Raji (cell line): ENCODE measurements around the gene PIMREG.

Source experiments
- POLR2A ChIP-seq: IDR thresholded peaks from 2 replicates; pipeline ENCODE4 v1.6.1; 2011; ENCODE audit warnings: low read depth, low read length, control low read depth; ENCODE audit not compliant: insufficient read depth

PIMREG gene

GRCh38 chr17:6476810-6477179 lies 32.5 kb downstream of the PIMREG start:
- no peak for TF ChIP-seq POLR2A

GRCh38 chr17:6477831-6478383 lies 33.7 kb downstream of the PIMREG start:
- TF ChIP-seq POLR2A = no peak

DNA sequence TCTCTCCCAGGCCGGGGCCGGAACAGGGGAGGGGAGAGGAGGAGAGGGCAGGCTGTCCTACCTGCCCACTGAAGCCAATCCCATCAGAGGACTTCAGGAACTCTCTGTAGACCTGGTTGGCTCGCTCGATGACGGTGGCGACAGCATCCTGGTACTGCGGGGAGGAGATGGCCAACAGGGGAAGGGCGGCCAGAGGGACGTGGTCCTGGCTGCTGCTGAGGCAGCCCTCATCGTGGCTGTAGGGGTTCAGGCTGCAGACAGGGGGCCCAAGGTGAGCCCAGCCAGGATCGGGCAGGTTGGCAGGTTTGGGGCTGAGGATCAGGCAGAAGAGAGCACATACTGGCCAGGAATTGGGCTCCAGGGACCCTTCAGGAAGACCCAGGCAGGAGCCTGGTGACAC lies 34.2 kb downstream of the PIMREG start:
- no peak for TF ChIP-seq POLR2A

DNA sequence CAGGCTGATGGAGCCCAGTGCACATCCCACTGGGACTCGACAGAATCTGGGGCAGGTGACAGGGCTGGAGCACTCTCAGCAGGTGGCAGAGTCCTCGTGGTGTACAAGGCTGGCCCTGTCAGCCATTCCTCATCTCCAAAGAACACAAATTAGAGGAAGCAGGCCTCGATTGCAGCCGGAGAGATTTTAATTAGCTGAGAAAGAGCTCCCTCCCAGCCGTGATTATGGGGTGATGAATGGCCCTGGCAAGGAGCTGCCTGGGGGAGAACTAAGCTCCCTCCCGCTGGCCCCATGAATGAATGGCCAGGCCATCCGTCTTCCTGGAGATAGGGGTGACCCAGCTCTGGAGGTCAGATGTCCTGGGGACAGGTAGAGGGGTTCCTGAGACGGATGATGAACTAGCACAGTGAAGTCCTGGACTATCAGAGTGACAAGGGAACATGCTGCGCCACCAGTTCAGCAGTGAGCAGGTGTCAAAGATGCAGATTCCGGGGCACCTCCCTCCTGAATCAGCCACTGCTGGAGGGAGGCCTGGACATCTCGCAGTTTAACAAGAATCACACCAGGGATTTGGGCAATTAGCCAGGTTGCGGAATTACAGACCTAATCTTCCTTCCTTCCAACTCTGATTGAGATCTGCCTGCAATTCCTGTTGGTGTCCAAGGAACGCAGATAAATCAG lies 35.5 kb downstream of the PIMREG start:
- no peak for TF ChIP-seq POLR2A

DNA sequence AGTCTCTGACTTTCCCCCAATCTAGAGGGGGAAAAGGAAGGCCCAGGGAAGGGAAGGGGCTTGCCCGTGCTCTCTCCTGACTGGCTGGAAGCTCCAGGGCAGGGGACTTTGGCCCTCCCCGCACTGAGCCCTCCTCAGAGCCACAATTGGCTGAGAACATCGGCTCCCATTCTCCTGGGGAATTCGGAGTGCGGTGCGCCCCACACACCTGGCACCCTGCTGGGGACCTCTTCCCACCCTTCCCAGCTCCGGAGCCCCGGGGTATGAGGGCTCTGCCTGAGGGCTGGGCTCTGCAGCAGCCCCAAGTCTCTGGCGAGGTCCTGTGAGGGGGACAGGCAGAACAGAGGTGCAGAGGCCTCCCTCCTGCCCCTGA lies 36.0 kb downstream of the PIMREG start:
- no peak for TF ChIP-seq POLR2A

DNA sequence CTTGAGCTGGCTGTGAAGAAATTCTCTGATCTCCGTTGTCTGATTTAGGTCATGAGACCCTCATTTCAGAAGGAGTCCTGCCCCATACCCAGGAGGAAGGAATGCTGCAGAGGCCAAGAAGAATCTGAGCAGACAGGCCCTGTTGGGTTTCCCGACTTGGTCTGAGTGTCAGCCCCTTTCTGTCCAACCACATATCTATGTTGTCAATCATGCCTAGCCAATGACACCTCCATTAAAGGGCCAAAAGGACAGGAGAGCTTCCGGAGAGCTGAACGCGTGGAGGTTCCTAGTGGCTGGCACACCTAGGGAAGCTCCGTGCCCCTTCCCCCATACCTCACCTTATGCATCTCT lies 37.8 kb downstream of the PIMREG start:
- no peak for TF ChIP-seq POLR2A

DNA sequence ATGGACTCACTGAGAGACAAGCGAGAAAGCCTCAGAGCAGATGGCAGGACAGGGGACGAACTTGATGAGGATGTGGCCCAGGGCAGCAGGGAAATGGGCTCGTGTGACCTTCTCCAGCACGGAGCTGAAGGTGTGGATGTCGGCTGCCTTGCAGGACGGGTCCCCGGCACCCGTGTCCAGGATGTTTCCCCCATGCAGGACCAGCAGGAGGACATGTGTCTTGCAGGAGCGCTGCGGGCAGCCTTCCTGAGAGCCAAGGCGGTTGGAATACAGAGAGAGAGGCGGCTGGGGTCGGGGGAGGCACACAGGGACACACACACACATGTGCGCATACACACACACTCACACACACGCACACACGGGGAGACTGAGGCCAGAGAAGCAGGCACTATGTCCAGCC lies 39.3 kb downstream of the PIMREG start:
- TF ChIP-seq POLR2A = no peak

DNA sequence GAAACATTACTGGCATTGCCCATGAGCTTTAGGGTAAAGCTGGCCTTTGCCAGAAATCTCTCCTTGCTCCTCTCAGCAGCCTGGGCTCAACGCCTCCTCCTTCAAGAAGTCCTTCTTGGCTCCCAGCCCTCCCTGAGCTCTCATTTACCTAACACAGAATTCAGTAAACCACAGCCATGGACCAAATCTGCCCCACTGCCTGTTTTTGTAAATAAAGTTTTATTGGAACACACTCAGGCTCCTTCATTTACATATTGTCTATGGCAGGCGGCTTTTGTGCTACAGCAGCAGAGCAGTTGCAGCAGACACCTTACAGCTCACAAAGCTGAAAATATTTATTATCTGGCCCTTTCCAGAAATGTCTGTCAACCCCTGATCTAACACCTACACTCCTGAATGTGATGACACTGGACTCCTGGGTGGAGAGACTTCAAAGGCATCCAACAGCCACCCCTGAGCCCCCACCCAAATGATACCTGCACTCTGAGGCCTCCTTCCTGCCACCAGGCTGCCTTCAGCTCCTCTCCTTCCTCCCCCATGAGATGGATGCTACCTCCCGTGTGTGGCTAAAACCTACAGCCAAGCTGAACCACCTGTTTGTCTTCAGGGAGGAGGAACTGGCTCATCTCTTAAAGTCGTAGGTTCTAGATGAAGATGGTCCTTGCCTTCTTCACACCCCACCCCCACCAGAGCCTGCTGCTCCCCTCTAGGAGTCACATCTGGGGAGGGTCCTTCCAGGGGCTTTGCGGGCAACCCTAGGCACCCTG lies 41.6 kb downstream of the PIMREG start:
- TF ChIP-seq POLR2A = no peak

DNA sequence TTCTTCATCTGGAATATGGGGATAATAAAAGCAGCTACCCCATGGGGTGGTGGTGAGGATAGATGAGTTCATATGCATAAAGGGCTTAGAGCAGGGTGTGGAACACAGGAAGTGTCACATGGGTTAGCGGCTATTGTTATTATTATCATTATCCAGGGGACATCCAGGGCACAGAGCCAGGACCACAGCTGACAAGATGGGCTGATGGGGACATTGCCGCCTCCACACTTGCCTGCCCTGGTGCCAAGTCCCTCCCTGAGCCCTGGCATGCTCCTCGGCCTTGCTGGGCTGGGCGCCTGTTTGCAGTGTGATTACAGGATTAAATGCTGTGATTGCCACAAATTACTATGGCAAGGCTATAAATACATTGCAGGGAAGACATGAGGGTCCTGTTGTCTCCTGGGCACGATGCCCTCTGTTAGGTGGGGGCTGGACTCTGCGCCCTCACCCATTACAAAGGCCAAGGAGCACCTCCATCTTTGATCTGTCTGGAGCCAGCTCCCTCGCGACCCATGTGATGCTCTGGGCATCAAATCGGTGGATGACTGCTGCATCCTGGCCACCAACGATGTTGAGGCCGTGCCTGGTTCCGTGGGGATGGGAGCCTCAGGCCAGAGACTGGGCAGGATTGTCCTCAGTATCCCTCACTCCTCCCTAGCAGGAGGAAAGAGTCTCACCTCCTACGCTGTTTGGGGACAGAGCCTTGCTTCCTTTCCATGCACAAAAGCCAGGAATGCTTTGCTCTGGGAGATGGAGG lies 43.2 kb downstream of the PIMREG start:
- TF ChIP-seq POLR2A = no peak

- TF ChIP-seq POLR2A = no peak
These were observed 43.8 kb downstream of the PIMREG start for GRCh38 chr17:6488008-6488539.

GRCh38 chr17:6489016-6489550 lies 44.8 kb downstream of the PIMREG start:
- no peak for TF ChIP-seq POLR2A

DNA sequence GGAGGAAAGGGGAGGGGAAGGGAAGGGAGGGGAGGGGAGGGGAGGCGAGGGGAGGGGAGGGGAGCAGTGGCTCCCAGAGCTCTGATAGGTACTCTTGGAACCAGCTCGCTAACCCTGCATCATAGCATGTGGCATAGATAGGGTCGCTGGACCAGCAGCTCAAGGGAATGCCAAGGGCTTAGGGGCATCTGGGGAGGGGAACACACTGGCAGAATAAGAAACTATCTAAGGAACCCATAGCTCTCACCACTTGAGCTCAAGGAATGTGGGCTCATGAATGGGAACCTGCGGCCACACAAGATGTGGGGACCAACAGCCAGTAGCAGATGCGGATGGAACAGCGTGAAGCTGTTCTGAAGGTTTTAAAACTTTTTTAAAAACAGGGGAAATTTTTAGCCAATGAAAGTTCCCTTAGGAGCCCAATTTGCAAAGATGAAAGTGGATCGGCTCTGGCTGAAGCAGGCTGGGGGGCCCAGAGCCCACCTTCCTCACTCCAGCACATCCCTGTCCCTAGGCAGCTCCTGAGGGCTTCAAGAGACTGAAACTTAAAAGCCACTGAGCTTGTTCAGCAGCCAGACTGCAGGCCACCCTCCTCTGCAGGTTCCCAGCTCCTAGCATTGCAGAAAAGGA lies 46.9 kb downstream of the PIMREG start:
- no peak for TF ChIP-seq POLR2A

- TF ChIP-seq POLR2A = no peak
These were observed 48.8 kb downstream of the PIMREG start for GRCh38 chr17:6492892-6493674.
